Loucy (cell line): ENCODE measurements around the gene IL21R.

Experiments used
- H2AFZ ChIP-seq: fragments of 200-600 bp; sonication (generic); 2 replicates; pipeline ENCODE4 v1.6.0; 2016; ENCODE audit warnings: antibody characterized with exemption, mild to moderate bottlenecking, low read length, moderate library complexity
- H3F3A ChIP-seq: fragments of 200-600 bp; 2 replicates; pipeline ENCODE4 v1.6.0; 2016; ENCODE audit warnings: antibody characterized with exemption, low read depth, mild to moderate bottlenecking
- H3K27me3 ChIP-seq: fragments of 200-600 bp; sonication (generic); 2 replicates; pipeline ENCODE4 v1.6.1; 2014; ENCODE audit warnings: low read length, mild to moderate bottlenecking; ENCODE audit not compliant: insufficient read depth, poor library complexity, severe bottlenecking
- H3K36me3 ChIP-seq: fragments of 200-600 bp; sonication (generic); 2 replicates; pipeline ENCODE4 v1.6.1; 2016; ENCODE audit warnings: low read length; ENCODE audit not compliant: insufficient read depth
- H3K4me1 ChIP-seq: fragments of 200-600 bp; sonication (generic); 2 replicates; pipeline ENCODE4 v1.5.1; 2014; ENCODE audit warnings: low read length, mild to moderate bottlenecking; ENCODE audit not compliant: insufficient read depth, poor library complexity, severe bottlenecking
- H3K4me2 ChIP-seq: fragments of 200-600 bp; sonication (generic); 2 replicates; pipeline ENCODE4 v1.6.0; 2014; ENCODE audit warnings: antibody characterized with exemption, low read length, low read depth, mild to moderate bottlenecking; ENCODE audit not compliant: poor library complexity, severe bottlenecking
- H3K4me3 ChIP-seq: fragments of 200-600 bp; sonication (generic); 2 replicates; pipeline ENCODE4 v1.5.1; 2014; ENCODE audit warnings: low read length, mild to moderate bottlenecking, mixed read lengths; ENCODE audit not compliant: poor library complexity, severe bottlenecking
- H3K79me2 ChIP-seq: fragments of 200-600 bp; sonication (generic); 2 replicates; pipeline ENCODE4 v1.6.1; 2014; ENCODE audit warnings: low read length; ENCODE audit not compliant: insufficient read depth
- H3K9ac ChIP-seq: fragments of 200-600 bp; sonication (generic); 2 replicates; pipeline ENCODE4 v1.6.0; 2014; ENCODE audit warnings: mild to moderate bottlenecking, low read depth, low read length, moderate library complexity; ENCODE audit not compliant: poor library complexity, severe bottlenecking
- H3K9me2 ChIP-seq: fragments of 200-600 bp; sonication (generic); replicated peaks from 2 replicates; pipeline ENCODE4 v1.6.1; 2016; ENCODE audit warnings: low read depth, low read length, mixed read lengths
- H3K9me3 ChIP-seq: fragments of 200-600 bp; sonication (generic); 2 replicates; pipeline ENCODE4 v1.6.1; 2014; ENCODE audit warnings: mild to moderate bottlenecking, antibody characterized with exemption, low read length, low read depth; ENCODE audit not compliant: insufficient read depth
- H4K20me1 ChIP-seq: fragments of 200-600 bp; sonication (generic); 2 replicates; pipeline ENCODE4 v1.6.0; 2014; ENCODE audit warnings: antibody characterized with exemption, low read length, mild to moderate bottlenecking; ENCODE audit not compliant: insufficient read depth, poor library complexity, severe bottlenecking
- CTCF ChIP-seq: fragments of 200-600 bp; sonication (generic); conservative IDR thresholded peaks from 2 replicates; pipeline ENCODE4 v1.5.1; 2014; ENCODE audit warnings: mild to moderate bottlenecking, antibody characterized with exemption, low read length
- EZH2phosphoT487 ChIP-seq: fragments of 200-600 bp; IDR thresholded peaks from 2 replicates; pipeline ENCODE4 v1.6.1; 2018; ENCODE audit warnings: antibody characterized with exemption, mild to moderate bottlenecking, moderate library complexity, borderline replicate concordance

Gene IL21R

GRCh38 chr16:27428026-27428785 is 26.2 kb downstream of the IL21R start:
- no peaks in the 10 kb centered on the region for H4K20me1 ChIP-seq
- no peak for TF ChIP-seq EZH2phosphoT487
- TF ChIP-seq CTCF: peak; percentile 70
- H3K79me2 ChIP-seq: no peaks in the 10 kb centered on the region
- no peak overlapping the region for H3K4me3 ChIP-seq
- H3K27me3 ChIP-seq: no peaks in the 10 kb centered on the region
- peak overlapping the region; percentile 62 for H3K9ac ChIP-seq
- H2AFZ ChIP-seq: no peak overlapping the region
- peak overlapping the region; percentile 24 for H3K4me2 ChIP-seq
- H3F3A ChIP-seq: no peaks in the 10 kb centered on the region
- H3K4me1 ChIP-seq: peaks cover 54% of the 10 kb centered on the region
- H3K9me3 ChIP-seq: no peaks in the 10 kb centered on the region
- H3K36me3 ChIP-seq: no peaks in the 10 kb centered on the region
- no peaks in the 10 kb centered on the region for H3K9me2 ChIP-seq

GRCh38 chr16:27429330-27429871 is 27.4 kb downstream of the IL21R start:
- Histone ChIP-seq H3K36me3 (no peaks in the 10 kb centered on the region), H2AFZ (no peak overlapping the region), H3K79me2 (no peaks in the 10 kb centered on the region), H3K4me1 (peaks cover 61% of the 10 kb centered on the region), H3K9me2 (no peaks in the 10 kb centered on the region), H4K20me1 (no peaks in the 10 kb centered on the region), H3K9me3 (no peaks in the 10 kb centered on the region), H3K27me3 (no peaks in the 10 kb centered on the region), H3K4me2 (no peak overlapping the region), H3K4me3 (no peak overlapping the region), H3K9ac (no peak overlapping the region), H3F3A (no peaks in the 10 kb centered on the region)
- TF ChIP-seq CTCF: no peak
- no peak for TF ChIP-seq EZH2phosphoT487

GRCh38 chr16:27429981-27430441 is 28.0 kb downstream of the IL21R start:
- peaks cover 61% of the 10 kb centered on the region for H3K4me1 ChIP-seq
- H3K9me2 ChIP-seq: no peaks in the 10 kb centered on the region
- no peaks in the 10 kb centered on the region for H3K27me3 ChIP-seq
- no peaks in the 10 kb centered on the region for H4K20me1 ChIP-seq
- H3K4me3 ChIP-seq: no peak overlapping the region
- no peaks in the 10 kb centered on the region for H3K9me3 ChIP-seq
- H3K9ac ChIP-seq: no peak overlapping the region
- H3K4me2 ChIP-seq: no peak overlapping the region
- no peaks in the 10 kb centered on the region for H3K36me3 ChIP-seq
- no peaks in the 10 kb centered on the region for H3F3A ChIP-seq
- no peaks in the 10 kb centered on the region for H3K79me2 ChIP-seq
- no peak overlapping the region for H2AFZ ChIP-seq
- TF ChIP-seq CTCF: no peak
- no peak for TF ChIP-seq EZH2phosphoT487
